Measurements from ENCODE around the gene KDM6B. TPM values are rescaled to one million over a fixed set of nuclear protein-coding genes. Genes with fewer than 3 reads are reported as not detected.
"Not testable (repeated sequence)": the region's sequence is repeated elsewhere in the genome, so short reads cannot be mapped to it uniquely, and the experiment has no call there.

Gene KDM6B
- total RNA-seq, 2 experiments from 2014 or later = 65.4 to 77.7 TPM

DNA sequence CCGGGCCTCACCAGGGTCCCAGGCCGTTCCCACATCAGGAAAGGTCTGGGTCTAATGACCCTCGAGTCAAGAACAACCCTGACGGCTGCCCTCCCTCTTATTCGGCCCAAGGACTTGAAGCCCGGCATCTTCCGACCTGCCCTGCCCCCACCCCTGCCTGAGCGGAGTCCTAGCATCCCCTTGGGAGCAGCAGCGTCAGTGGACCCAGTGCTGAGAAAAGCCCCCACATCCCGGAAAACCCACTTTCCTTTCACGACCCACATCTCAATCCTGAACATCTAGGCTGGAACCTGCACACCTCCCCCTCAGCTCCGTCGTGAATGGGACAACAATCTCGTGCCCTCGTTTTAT, 21.6 kb downstream of the KDM6B start:
- CTCF ChIA-PET = interaction anchor here (0.8 to 2.6 kb wide), 3 partner anchors 8 to 57 kb away, joined by 3 to 22 read pairs (median 10); no protein-coding TSS in a partner anchor
- POLR2A ChIA-PET = interaction anchor here (2.9 kb wide), 1 partner anchor 12 kb away, joined by 44 read pairs; no protein-coding TSS in a partner anchor

DNA sequence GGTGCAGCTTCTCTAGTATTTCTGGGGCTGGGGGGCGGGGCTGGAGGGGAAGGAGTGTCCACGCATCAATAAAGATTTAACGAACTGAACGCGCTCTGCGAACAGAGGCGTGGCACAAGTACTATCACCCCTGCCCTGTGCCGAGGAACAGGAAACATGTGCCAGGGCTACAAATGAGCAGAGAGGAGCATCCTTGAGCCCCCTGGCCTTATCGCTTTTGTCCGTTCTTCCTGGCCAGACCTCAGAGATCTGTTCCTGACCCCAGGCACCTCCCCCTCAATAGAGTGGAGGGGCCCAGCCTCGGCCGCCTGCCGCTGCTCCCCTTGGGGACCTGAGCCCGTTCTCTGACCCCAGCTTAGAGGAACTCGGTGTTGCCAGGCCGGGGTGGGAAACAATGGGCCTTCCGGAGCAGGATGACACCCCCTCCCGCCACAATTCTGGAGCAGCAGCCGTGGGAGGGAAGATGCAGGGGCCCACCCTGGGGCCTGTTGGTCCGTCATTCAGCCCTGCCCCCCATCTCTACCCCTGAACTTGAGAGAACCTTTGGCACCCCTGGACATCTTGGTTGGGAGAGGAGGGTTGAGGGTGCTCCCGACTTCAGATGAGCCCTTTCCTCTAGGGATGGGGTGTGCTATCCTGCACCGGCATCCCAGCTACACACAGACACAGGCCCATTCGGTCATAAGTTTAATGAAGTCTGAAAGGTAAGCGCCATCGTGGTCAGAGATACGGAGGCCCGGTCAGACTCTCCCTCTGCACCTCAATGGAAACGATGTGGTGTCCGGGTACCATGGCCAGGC, 22.2 kb downstream of the KDM6B start:
- CTCF ChIA-PET = interaction anchor here (0.7 to 2.6 kb wide), 10 partner anchors 9 to 203 kb away, joined by 3 to 22 read pairs (median 6); partner anchors contain the start of gene KDM6B
- POLR2A ChIA-PET = interaction anchor here (0.7 to 2.9 kb wide), 3 partner anchors 12 to 62 kb away, joined by 3 to 44 read pairs (median 9); no protein-coding TSS in a partner anchor

DNA sequence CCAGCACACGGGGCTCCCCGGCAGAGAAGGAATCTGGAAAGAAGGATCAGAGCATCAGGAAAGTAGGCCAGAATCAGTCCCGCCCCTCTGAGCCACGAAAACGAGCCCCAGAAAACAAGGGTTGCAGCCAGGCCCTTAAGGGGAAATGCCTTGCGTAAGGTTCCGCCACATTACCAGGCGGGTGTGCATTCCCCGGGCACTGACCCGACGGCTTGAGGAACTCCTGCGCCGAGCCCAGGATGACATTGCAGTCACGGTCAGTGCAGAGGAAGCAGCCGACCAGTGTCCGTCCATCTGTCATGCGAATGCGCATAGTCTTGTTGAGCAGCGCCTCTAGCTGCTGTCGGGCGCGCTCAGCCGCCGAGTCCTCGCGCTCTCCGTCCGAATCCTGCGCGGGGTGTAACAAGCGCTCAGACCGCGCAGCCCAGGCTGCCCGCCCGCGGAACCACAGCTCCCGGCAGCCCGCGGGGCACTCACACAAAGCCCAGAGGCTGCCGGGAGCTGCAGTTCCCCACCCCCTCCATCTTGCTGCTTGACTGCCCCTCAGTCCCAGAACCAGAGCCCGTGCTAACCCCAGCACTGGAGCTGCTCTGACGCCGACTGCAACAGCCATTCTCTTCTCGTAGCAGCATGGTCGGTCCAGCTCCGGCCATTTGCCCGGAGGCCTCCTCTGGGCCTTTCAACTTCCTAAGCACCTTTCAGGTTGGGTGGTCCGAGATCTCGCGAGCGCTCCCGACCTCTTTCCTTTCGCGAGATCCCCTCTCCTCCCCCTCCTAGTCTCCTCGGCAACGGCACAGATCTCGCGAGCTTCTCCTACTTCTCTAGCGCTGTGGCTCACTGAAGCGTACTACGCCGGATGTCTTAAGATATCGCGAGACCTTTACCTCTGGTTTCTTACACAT, 23.0 kb downstream of the KDM6B start, which contains the start of gene NAA38:
TSS of gene NAA38 (minus strand) at position 749 of the 902 bp plus-strand sequence. CDS start at position 653, 96 bp downstream.
- CTCF ChIA-PET = interaction anchor here (0.6 to 2.6 kb wide), 18 partner anchors 10 to 537 kb away, joined by 3 to 22 read pairs (median 4); partner anchors contain the start of genes CNTROB, KDM6B and TRAPPC1
- POLR2A ChIA-PET = interaction anchor here (0.6 to 2.9 kb wide), 11 partner anchors 13 to 273 kb away, joined by 3 to 44 read pairs (median 3); partner anchors contain the start of genes CNTROB, MPDU1, RNF227 and TRAPPC1

DNA sequence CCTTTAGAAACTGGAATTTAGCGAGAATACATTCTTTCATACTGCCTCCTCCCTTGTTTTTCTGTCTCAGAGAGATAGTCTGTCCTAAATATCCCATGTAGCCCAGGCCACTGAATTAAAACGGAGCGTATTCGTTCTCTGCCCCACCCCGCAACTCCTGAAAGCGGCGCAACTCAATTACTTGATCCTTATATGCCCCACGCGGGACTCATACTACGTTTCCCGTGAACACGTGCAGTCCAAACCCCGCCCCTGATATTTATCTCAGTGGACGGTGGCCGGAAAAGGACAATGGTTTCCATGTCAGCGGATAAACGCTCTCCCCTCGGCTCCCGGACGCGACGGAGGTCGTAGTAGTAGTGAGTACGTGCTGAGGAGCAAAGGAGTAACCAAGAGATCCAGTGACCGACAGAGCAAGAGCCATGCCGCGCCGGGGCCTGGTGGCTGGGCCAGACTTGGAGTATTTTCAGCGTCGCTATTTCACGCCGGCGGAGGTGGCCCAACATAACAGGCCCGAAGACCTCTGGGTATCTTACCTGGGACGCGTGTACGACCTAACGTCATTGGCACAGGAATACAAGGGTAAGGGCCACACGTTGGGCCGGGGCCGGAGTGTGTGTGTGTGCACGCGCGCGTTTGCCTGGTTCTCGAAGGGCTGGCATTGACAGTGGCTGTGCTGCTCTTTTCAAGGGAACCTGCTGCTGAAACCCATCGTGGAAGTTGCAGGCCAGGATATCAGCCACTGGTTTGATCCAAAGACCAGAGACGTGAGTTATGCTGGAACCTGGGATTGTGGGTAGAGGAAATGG, 23.9 kb downstream of the KDM6B start, which contains the start of gene CYB5D1:
TSS of gene CYB5D1 (plus strand) at position 291 of the 809 bp plus-strand sequence. CDS start at position 423, 132 bp downstream.
- POLR2A ChIA-PET = interaction anchor here (0.6 to 2.9 kb wide), 8 partner anchors 14 to 274 kb away, joined by 3 to 44 read pairs (median 4); partner anchors contain the start of genes CNTROB, MPDU1 and TRAPPC1
- CTCF ChIA-PET = interaction anchor here (0.6 to 2.6 kb wide), 14 partner anchors 11 to 538 kb away, joined by 3 to 22 read pairs (median 5); partner anchors contain the start of genes CNTROB and TRAPPC1

DNA sequence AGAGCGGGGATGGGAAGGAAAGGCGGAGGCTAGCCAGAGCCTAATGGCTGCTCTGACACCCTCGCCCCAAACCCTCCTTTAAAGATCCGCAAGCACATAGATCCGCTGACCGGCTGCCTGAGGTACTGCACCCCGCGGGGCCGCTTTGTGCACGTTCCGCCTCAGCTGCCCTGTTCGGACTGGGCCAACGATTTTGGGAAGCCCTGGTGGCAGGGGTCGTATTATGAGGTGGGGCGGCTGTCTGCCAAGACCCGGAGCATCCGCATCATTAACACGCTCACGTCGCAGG, 24.4 kb downstream of the KDM6B start:
- ChIA-PET CTCF (interaction anchor here (1.0 to 1.5 kb wide), 4 partner anchors 35 to 199 kb away, joined by 3 to 6 read pairs (median 4); no protein-coding TSS in a partner anchor), POLR2A (interaction anchor here (0.5 kb wide), 1 partner anchor 178 kb away, joined by 4 read pairs; no protein-coding TSS in a partner anchor)

DNA sequence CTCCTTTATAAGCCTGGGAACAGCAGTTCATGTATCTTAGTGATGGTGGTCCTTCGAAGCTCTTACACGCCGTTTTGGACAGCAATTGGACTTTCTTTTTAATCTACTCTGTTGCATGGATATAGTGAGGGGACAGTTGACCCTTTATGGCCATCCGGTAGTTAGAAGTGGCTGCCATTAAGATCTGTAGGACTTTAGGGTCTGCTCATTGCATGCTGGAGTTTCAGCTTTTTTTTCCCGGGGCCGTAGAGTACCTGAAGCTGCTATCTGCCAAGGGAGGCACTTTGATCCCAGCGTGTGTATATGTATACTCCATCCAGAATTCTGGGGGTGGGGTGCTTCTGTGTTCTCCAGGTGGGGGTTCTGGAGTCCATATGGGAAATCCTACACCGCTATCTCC, 25.0 kb downstream of the KDM6B start:
- POLR2A ChIA-PET = interaction anchor here (0.5 to 0.7 kb wide), 2 partner anchors 17 to 178 kb away, joined by 3 to 4 read pairs; no protein-coding TSS in a partner anchor
- CTCF ChIA-PET = interaction anchor here (1.0 to 1.5 kb wide), 4 partner anchors 36 to 198 kb away, joined by 3 to 6 read pairs (median 4); no protein-coding TSS in a partner anchor

DNA sequence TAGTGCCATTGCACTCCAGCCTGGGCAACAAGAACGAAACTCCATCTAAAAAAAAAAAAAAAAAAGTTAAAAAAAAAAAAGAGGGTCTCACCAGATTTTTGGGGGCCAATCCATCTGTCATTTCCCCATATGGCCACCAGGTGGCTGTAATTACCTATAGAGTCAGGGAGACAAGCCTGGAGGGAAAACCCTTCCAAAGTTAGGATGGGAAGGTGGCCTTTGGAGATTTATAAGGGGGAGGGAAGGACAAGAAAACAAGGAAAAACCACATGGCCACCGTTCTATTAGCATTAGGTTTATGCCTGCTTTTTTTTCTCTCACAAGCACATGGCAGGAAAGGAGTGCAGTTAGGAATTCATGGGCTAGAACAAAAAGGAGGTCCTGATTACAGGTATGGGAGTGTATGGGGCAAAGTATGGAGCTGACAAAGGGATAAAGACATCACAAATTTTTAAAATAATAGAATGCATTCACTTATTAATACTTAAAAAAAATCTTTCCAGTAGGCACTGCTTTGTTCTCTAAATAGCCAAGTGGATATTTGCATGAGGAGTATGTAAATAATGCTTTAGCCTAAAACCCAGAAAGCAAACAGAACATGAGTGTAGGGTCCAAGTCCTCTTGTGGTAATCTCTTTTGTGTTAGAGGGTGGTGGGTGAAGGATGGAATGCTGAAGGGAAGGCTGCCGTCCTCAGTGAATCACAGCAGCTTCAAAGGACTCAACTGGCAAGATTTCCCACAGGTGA, 28.8 kb downstream of the KDM6B start:
- CTCF ChIA-PET = interaction anchor here (0.6 to 3.2 kb wide), 15 partner anchors 15 to 195 kb away, joined by 3 to 22 read pairs (median 4); partner anchors contain the start of genes CNTROB, KDM6B and TRAPPC1

DNA sequence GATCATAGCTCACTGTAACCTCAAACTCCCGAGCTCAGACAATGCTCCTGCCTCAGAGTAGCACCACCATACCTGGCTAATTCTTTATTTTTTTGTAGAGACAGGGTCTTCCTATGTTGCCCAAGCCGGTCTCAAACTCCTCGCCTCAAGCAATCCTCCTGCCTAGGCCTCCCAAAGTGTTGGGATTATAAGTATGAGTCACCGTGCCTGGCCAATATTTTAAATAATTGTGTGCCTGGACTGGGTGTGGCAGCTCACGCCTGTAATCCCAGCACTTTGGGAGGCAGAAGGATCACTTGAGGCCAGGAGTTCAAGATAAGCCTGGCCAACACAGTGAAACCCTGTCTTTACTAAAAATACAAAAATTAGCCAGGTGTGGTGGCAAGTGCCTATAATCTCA, 30.4 kb downstream of the KDM6B start:
- POLR2A ChIA-PET = not testable (repeated sequence)
- CTCF ChIA-PET = interaction anchor here (0.9 to 3.5 kb wide), 7 partner anchors 21 to 255 kb away, joined by 3 to 22 read pairs (median 4); no protein-coding TSS in a partner anchor

More for the DNA sequence above, 28.8 kb downstream of the KDM6B start:
- POLR2A ChIA-PET = no interaction called here

DNA sequence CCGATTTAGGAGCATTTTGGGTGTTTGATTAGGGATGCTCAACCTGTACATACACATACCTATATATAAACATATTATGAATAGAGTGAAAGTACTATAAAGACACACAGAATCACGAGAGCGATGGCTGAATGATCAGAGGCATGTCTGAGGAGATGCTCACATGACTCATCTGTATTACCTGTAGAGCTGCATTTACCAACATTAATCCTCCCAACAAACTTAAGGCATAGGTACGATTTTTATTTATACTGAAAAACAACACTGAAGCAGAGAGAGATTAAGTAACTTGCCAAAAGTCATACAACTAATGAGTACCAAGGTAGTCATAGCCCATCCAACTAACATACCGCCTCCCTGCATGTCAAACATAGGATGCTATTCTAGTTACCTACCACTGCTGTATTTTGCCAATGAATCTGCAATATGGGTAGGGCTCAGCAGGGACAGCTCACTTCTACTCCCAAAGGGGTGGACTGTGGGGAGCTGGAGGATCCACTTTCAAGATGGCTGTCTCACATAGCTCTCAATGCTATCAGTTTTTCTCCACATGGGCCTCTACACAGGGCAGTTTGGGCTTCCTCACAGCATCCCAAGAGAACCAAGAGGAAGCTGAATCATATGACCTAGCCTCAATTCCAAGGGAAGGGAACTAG, 31.1 kb downstream of the KDM6B start:
- CTCF ChIA-PET = interaction anchor here (0.5 to 3.5 kb wide), 6 partner anchors 31 to 349 kb away, joined by 3 to 10 read pairs (median 4); partner anchors contain the start of genes KDM6B and RNF227
- POLR2A ChIA-PET = interaction anchor here (0.7 kb wide), 1 partner anchor 124 kb away, joined by 4 read pairs; no protein-coding TSS in a partner anchor

DNA sequence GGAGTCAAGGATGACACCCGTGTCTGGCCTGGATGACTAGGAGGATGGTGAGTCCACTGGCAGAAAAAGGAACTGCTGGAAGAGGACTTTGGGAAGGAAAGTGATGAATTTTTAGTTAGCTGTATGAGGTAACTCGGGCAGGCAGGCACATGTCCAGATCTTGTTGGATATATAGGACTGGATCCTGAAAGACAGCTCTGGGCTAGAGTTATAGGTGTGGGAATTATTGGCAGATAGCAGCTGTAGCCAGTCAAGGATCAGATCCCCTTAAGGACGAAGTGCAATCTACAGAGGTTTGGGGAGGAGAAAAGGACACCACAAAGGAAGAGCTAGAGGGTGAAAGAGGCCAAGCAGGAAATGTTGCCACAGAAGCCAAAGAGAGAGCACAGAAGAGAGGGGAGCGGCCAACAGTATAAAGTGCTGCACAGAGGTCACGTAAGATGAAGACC, 33.9 kb downstream of the KDM6B start:
- ChIA-PET POLR2A (no interaction called here), CTCF (interaction anchor here (0.6 to 2.3 kb wide), 3 partner anchors 15 to 121 kb away, joined by 3 to 8 read pairs (median 7); no protein-coding TSS in a partner anchor)

DNA sequence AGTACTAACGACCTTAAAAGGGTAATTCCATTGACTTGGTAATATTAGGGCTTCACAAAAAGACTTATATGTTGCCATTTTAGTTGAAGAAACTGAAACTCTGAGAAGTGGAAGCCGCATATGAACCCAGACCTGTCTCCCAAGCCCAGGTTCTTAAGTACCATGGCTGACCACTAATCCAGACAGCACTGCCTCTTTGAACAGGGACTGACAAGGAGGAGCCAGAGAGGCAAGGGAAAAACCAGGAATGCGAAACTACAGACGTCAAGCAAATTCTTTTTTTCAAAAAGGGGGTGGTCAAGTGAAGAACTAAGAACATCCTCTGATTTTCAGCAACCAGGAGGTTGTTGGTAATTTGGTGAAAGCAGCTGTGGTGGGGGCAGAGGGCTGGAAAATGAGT, 39.0 kb downstream of the KDM6B start:
- CTCF ChIA-PET = no interaction called here
- POLR2A ChIA-PET = no interaction called here

DNA sequence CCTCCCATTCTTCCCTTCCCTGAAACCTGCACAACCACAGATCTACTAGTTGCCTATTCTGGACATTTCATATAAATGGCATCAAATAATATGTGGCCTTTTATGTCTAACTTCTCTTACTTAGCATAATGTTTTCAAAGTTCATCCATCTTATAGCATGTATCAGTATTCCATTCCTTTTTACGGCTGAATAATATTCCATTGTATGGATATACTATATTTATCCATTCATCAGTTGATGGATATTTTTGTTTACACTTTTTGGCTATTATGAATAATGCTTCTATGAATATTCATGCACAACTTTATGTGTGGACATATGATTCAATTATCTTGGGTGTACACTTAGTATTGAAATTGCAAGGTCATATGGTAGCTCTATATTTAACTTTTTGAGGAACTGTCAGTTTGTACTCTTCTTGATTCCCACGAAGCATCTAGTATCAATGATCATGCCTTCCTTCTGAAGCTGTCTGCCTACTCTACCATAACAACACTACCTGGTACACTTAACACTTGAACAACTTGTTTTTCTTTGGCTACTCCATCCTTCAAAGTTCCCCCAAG, 41.9 kb downstream of the KDM6B start:
- ChIA-PET POLR2A (no interaction called here), CTCF (interaction anchor here (1.5 kb wide), 1 partner anchor 19 kb away, joined by 3 read pairs; the partner anchor contains the start of gene NAA38)

DNA sequence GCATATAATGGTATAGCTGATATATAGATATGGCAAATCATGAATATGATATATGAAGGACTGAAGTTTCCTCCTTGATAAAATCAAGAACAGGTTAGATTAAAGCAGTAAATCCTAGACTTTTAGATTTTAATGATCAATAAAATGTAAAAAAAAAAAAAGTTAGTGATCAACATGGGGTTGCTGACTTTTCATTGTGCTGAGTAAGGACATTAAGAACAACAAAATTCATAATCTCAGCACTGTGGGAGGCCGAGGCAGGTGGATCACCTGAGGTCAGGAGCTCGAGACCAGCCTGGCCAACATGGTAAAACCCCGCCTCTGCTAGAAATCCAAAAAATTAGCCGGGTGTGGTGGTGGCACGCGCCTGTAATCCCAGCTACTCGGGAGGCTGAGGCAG, 44.2 kb downstream of the KDM6B start:
- CTCF ChIA-PET = interaction anchor here (1.4 kb wide), 1 partner anchor 16 kb away, joined by 8 read pairs; no protein-coding TSS in a partner anchor
- POLR2A ChIA-PET = no interaction called here

DNA sequence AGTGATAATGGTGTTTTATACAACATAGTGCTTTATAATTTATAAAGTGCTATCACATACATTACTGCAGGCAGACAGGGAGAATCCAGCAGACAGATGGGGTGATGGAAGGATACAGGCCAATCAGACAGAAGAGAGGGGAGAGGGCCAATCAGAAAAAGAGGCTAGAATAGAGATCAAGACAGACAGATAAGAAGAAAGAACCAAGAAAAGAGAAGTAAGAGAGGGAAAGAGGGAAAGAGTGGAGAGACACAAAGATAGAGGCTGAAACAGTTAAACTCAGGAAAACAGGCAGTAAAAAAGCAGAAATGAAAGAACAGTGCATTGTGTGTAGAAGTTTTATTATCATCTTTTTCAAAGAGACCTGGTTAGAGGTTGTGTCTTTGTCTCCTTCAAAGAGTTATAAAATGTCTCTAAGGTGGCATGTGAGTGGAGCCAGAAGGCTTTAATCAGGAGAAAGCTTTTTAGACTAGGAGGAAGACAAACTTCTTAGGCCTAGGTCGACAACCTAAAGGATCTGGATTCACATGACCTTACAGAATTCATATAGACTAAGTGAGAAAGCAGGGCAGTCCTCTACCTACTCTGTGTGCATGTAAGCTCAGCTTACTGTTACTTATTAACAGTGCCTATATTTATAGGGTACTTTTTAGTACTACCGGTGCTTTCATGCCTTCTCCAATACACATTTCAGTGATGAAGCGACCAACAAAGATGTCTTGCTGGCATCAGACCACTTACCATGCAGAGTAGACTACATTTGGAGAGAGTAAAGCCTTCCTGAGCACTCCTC, 46.3 kb downstream of the KDM6B start:
- ChIA-PET POLR2A (no interaction called here), CTCF (interaction anchor here (0.5 kb wide), 1 partner anchor 57 kb away, joined by 3 read pairs; no protein-coding TSS in a partner anchor)

DNA sequence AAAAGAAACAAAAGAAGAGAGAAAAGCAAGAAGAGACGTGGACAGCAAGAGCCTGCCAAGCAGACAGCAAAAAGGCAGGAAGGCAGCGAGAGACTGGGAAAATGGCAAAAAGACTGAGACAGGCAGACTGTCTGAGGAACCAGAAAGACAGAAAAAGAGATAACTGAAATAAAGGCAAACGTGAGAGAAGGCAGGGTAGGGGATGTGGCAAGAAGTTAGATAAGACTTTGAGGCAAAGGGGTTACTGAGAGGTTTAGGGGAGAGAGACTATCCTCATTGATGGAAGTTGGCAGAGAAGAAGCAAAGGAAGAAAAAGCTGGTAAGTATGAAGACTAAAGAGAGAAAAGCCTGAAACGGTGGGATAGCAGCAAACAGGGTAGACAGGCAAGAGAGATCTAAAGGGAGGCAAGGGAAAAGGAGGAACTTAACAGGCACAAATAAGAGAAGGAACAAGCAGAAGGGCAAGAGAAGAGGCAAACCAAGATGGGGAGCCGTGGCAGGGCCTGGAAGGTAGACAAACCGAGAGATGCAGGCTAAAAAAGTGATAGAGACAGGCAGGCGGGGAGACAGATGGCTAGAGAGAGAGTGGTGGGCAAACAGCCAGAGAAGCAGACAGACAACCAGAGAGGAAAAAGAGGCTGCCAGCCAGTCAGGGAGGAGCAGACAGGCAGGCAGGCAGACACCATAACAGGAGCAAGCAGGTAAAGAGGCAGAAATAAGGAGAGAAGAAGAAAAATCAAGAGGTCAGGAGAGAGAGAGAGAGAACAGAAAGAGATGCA, 47.4 kb downstream of the KDM6B start:
- CTCF ChIA-PET = no interaction called here
- POLR2A ChIA-PET = no interaction called here

Data from activated CD8-positive, alpha-beta memory T cell treated with anti-CD3 and anti-CD28 coated beads for 36 hours (primary cell).